ENCODE results near the gene ARL2BP. TPM values are rescaled to one million over a fixed set of nuclear protein-coding genes. Genes with fewer than 3 reads are reported as not detected.

ARL2BP gene
- total RNA-seq, 1 donor from 2014 or later = 46.7 TPM

- Mint-ChIP-seq H3K27me3 (ENCODE audit: unreplicated experiment) (peaks cover 7% of the 10 kb centered on the region), H3K27ac (ENCODE audit: unreplicated experiment) (no peak overlapping the region)
These were observed 39.9 kb downstream of the ARL2BP start for GRCh38 chr16:57284952-57285363.

GRCh38 chr16:57285379-57285778 lies 40.3 kb downstream of the ARL2BP start:
- TF ChIP-seq CTCF (IDR thresholded peaks at IDR 0.05; ENCODE audit: unreplicated experiment) = no peak
- Mint-ChIP-seq H3K36me3 (ENCODE audit: low read depth, unreplicated experiment) (no peaks in the 10 kb centered on the region), H3K27ac (ENCODE audit: unreplicated experiment) (no peak overlapping the region), H3K4me3 (ENCODE audit: unreplicated experiment) (no peak overlapping the region), H3K9me3 (ENCODE audit: unreplicated experiment) (no peaks in the 10 kb centered on the region), H3K4me1 (ENCODE audit: unreplicated experiment) (peaks cover 2% of the 10 kb centered on the region), H3K27me3 (ENCODE audit: unreplicated experiment) (peaks cover 6% of the 10 kb centered on the region)
- DNase-seq (ENCODE audit: low spot score) = no peak

More at GRCh38 chr16:57284952-57285363, 39.9 kb downstream of the ARL2BP start:
- Mint-ChIP-seq H3K9me3 (ENCODE audit: unreplicated experiment) (no peaks in the 10 kb centered on the region), H3K36me3 (ENCODE audit: low read depth, unreplicated experiment) (no peaks in the 10 kb centered on the region), H3K4me3 (ENCODE audit: unreplicated experiment) (peak overlapping the region; percentile 65), H3K4me1 (ENCODE audit: unreplicated experiment) (peaks cover 3% of the 10 kb centered on the region)
- TF ChIP-seq CTCF (IDR thresholded peaks at IDR 0.05; ENCODE audit: unreplicated experiment) = no peak
- no peak for DNase-seq (ENCODE audit: low spot score)

- H3K4me1 Mint-ChIP-seq (ENCODE audit: unreplicated experiment) = no peaks in the 10 kb centered on the region
- H3K9me3 Mint-ChIP-seq (ENCODE audit: unreplicated experiment) = no peaks in the 10 kb centered on the region
- DNase-seq (ENCODE audit: low spot score) = no peak
- H3K27ac Mint-ChIP-seq (ENCODE audit: unreplicated experiment) = no peak overlapping the region
- no peak for TF ChIP-seq CTCF (IDR thresholded peaks at IDR 0.05; ENCODE audit: unreplicated experiment)
- H3K27me3 Mint-ChIP-seq (ENCODE audit: unreplicated experiment) = no peaks in the 10 kb centered on the region
- H3K36me3 Mint-ChIP-seq (ENCODE audit: low read depth, unreplicated experiment) = no peaks in the 10 kb centered on the region
- no peak overlapping the region for H3K4me3 Mint-ChIP-seq (ENCODE audit: unreplicated experiment)
These were observed 44.6 kb downstream of the ARL2BP start for GRCh38 chr16:57289391-57290257.

- no peaks in the 10 kb centered on the region for H3K9me3 Mint-ChIP-seq (ENCODE audit: unreplicated experiment)
- H3K27me3 Mint-ChIP-seq (ENCODE audit: unreplicated experiment) = peaks cover 8% of the 10 kb centered on the region
- DNase-seq (ENCODE audit: low spot score) = no peak
- H3K4me3 Mint-ChIP-seq (ENCODE audit: unreplicated experiment) = no peak overlapping the region
- H3K27ac Mint-ChIP-seq (ENCODE audit: unreplicated experiment) = no peak overlapping the region
- no peak for TF ChIP-seq CTCF (IDR thresholded peaks at IDR 0.05; ENCODE audit: unreplicated experiment)
- no peaks in the 10 kb centered on the region for H3K36me3 Mint-ChIP-seq (ENCODE audit: low read depth, unreplicated experiment)
- no peaks in the 10 kb centered on the region for H3K4me1 Mint-ChIP-seq (ENCODE audit: unreplicated experiment)
These were observed 52.8 kb downstream of the ARL2BP start for GRCh38 chr16:57297856-57298255.

GRCh38 chr16:57299009-57299718 lies 54.1 kb downstream of the ARL2BP start:
- H3K4me1 Mint-ChIP-seq (ENCODE audit: unreplicated experiment) = no peaks in the 10 kb centered on the region
- H3K27me3 Mint-ChIP-seq (ENCODE audit: unreplicated experiment) = peaks cover 9% of the 10 kb centered on the region
- no peak for DNase-seq (ENCODE audit: low spot score)
- no peaks in the 10 kb centered on the region for H3K9me3 Mint-ChIP-seq (ENCODE audit: unreplicated experiment)
- H3K27ac Mint-ChIP-seq (ENCODE audit: unreplicated experiment) = no peak overlapping the region
- no peak for TF ChIP-seq CTCF (IDR thresholded peaks at IDR 0.05; ENCODE audit: unreplicated experiment)
- no peaks in the 10 kb centered on the region for H3K36me3 Mint-ChIP-seq (ENCODE audit: low read depth, unreplicated experiment)
- H3K4me3 Mint-ChIP-seq (ENCODE audit: unreplicated experiment) = no peak overlapping the region
